Fibroblast of villous mesenchyme (primary cell): Measurements from ENCODE around the gene NASP. TPM values are rescaled to one million over a fixed set of nuclear protein-coding genes. Genes with fewer than 3 reads are reported as not detected.
A peak's percentile ranks its signal among the peaks of the same experiment; 100 is the strongest.
"Not testable (repeated sequence)": the region's sequence is repeated elsewhere in the genome, so short reads cannot be mapped to it uniquely, and the experiment has no call there.

Experiments
- DNase-seq: peaks from one replicate; pipeline ENCODE4 v3.0.0-alpha.2; 2010; ENCODE audit warnings: low read depth
- H3K4me3 ChIP-seq: 2 replicates; pipeline ENCODE4 v1.5.1; 2011; ENCODE audit warnings: low read depth, mild to moderate bottlenecking, low read length
- CTCF ChIP-seq: IDR thresholded peaks from 2 replicates; pipeline ENCODE4 v1.5.1; 2012; ENCODE audit warnings: low read depth, mild to moderate bottlenecking, low read length; ENCODE audit not compliant: insufficient read depth
- total RNA-seq: library from RNA; depleted of rRNA; stranded (reverse); fragments of >200 nt; gene quantifications from 2 replicates; pipeline ENCODE4 v1.2.3, GENCODE V29; 2012

The NASP gene
- total RNA-seq, 1 donor: 50.5 TPM

- TF ChIP-seq CTCF: peak; percentile 16
- DNase-seq: peak; percentile 88
Measured at GRCh38 chr1:45584351-45585109, 689 bp downstream of the NASP start.

GRCh38 chr1:45585110-45585426 is 1.2 kb downstream of the NASP start:
- TF ChIP-seq CTCF: no peak
- H3K4me3 ChIP-seq: peak overlapping the region; percentile 96
- no peak for DNase-seq

More at GRCh38 chr1:45584351-45585109, 689 bp downstream of the NASP start:
- peak overlapping the region; percentile 96 for H3K4me3 ChIP-seq

GRCh38 chr1:45585496-45586075 is 1.7 kb downstream of the NASP start:
- H3K4me3 ChIP-seq: peak overlapping the region; percentile 96
- no peak for DNase-seq

GRCh38 chr1:45586769-45587168 is 2.9 kb downstream of the NASP start:
- H3K4me3 ChIP-seq: peak overlapping the region; percentile 96
- DNase-seq: no peak
- no peak for TF ChIP-seq CTCF

More at GRCh38 chr1:45585496-45586075, 1.7 kb downstream of the NASP start:
- TF ChIP-seq CTCF: no peak

GRCh38 chr1:45589861-45590260 is 6.0 kb downstream of the NASP start:
- TF ChIP-seq CTCF: no peak
- no peak for DNase-seq

GRCh38 chr1:45594412-45594811 is 10.6 kb downstream of the NASP start:
- H3K4me3 ChIP-seq: no peak overlapping the region
- TF ChIP-seq CTCF: no peak
- DNase-seq: no peak

More at GRCh38 chr1:45589861-45590260, 6.0 kb downstream of the NASP start:
- no peak overlapping the region for H3K4me3 ChIP-seq

GRCh38 chr1:45596765-45597164 is 12.9 kb downstream of the NASP start:
- DNase-seq, H3K4me3 ChIP-seq: not testable (repeated sequence)
